ENCODE measurements around the gene RGS21. TPM values are rescaled to one million over a fixed set of nuclear protein-coding genes. Genes with fewer than 3 reads are reported as not detected.

RGS21 gene
- polyA plus RNA-seq, 3 donors = not detected

DNA sequence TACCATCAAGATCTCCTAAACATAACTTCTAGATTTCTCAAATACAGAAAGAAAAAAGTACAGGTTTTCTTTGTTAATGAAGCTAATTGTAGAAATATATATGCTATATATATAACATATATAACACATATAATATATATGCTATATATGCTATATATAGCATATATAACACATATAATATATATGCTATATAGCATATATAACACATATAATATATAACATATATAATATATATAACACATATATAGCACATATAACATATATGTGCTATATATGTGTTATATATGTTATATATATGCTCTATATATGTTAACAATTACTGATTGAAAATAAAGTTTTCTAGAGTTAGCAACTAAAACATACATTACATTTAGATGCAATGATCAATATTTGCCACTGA is 34.8 kb downstream of the RGS21 start:
- Mint-ChIP-seq H3K9me3 (peaks cover 0 to 2% (median 0%) of the 10 kb centered on the region in 7 donors), H3K27me3 (ENCODE audit: low read depth in 3 of 3) (no peaks in the 10 kb centered on the region), H3K27ac (no peak overlapping the region), H3K4me3 (no peak overlapping the region), H3K36me3 (no peaks in the 10 kb centered on the region), H3K4me1 (no peaks in the 10 kb centered on the region)
- DNase-seq = no peak
- Histone ChIP-seq H3K27ac (ENCODE audit: low read depth in 1 of 2, low read length in 2 of 2) (no peak overlapping the region), H3K9me3 (replicated peaks in 1 of 2; ENCODE audit: control insufficient read depth in 1 of 2, insufficient read depth in 1 of 2, low read length in 2 of 2) (no peaks in the 10 kb centered on the region), H3K36me3 (replicated peaks in 1 of 2; ENCODE audit: control insufficient read depth in 1 of 2, insufficient read depth in 2 of 2, low read length in 2 of 2) (no peaks in the 10 kb centered on the region), H3K4me3 (replicated peaks in 1 of 3; ENCODE audit: low read depth in 2 of 3, low read length in 3 of 3) (no peak overlapping the region), H3K9ac (ENCODE audit: insufficient read depth, low read length, poor library complexity, severe bottlenecking) (no peak overlapping the region), H3K79me2 (ENCODE audit: insufficient read depth, low read length) (no peaks in the 10 kb centered on the region), H2AFZ (ENCODE audit: insufficient read depth, low read depth, low read length, poor library complexity, severe bottlenecking) (no peak overlapping the region), H4K20me1 (ENCODE audit: insufficient read depth, low read length) (no peaks in the 10 kb centered on the region), H3K4me1 (ENCODE audit: control insufficient read depth in 1 of 2, insufficient read depth in 2 of 2, low read length in 2 of 2) (no peaks in the 10 kb centered on the region), H3K4me2 (replicated peaks; ENCODE audit: extremely low read depth, low read length, poor library complexity, severe bottlenecking) (no peak overlapping the region), H3K27me3 (ENCODE audit: control insufficient read depth in 2 of 2, insufficient read depth in 2 of 2, low read length in 2 of 2) (no peaks in the 10 kb centered on the region)
- TF ChIP-seq, protein P1, sequence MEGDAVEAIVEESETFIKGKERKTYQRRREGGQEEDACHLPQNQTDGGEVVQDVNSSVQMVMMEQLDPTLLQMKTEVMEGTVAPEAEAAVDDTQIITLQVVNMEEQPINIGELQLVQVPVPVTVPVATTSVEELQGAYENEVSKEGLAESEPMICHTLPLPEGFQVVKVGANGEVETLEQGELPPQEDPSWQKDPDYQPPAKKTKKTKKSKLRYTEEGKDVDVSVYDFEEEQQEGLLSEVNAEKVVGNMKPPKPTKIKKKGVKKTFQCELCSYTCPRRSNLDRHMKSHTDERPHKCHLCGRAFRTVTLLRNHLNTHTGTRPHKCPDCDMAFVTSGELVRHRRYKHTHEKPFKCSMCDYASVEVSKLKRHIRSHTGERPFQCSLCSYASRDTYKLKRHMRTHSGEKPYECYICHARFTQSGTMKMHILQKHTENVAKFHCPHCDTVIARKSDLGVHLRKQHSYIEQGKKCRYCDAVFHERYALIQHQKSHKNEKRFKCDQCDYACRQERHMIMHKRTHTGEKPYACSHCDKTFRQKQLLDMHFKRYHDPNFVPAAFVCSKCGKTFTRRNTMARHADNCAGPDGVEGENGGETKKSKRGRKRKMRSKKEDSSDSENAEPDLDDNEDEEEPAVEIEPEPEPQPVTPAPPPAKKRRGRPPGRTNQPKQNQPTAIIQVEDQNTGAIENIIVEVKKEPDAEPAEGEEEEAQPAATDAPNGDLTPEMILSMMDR (IDR thresholded peaks at IDR 0.05) = no peak
- intact Hi-C loops (cut with micrococcal nuclease) = no loop called here

DNA sequence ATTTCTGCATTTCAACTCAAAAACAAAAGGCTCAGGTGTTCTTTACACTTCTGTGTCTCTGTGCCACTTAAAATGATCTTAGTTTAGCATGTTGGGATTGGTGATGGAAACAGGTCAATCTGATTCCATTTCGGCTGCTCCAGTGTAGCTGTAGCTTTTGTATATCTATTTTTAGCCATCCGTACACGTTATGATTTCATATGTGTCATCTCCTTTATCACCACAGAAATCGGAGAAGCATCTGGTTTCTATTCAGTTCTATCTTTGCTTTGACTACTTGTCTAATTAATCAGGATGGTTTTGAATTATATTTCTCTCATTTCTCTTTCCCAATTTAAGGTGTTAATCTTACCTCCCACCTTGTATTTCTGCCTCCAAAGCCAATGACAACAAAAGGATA is 41.1 kb downstream of the RGS21 start:
- Histone ChIP-seq H3K4me1 (ENCODE audit: control insufficient read depth in 1 of 2, insufficient read depth in 2 of 2, low read length in 2 of 2) (no peaks in the 10 kb centered on the region), H3K36me3 (replicated peaks in 1 of 2; ENCODE audit: control insufficient read depth in 1 of 2, insufficient read depth in 2 of 2, low read length in 2 of 2) (no peaks in the 10 kb centered on the region), H3K9ac (ENCODE audit: insufficient read depth, low read length, poor library complexity, severe bottlenecking) (no peak overlapping the region), H2AFZ (ENCODE audit: insufficient read depth, low read depth, low read length, poor library complexity, severe bottlenecking) (no peak overlapping the region), H4K20me1 (ENCODE audit: insufficient read depth, low read length) (no peaks in the 10 kb centered on the region), H3K79me2 (ENCODE audit: insufficient read depth, low read length) (no peaks in the 10 kb centered on the region), H3K4me2 (replicated peaks; ENCODE audit: extremely low read depth, low read length, poor library complexity, severe bottlenecking) (no peak overlapping the region), H3K4me3 (replicated peaks in 1 of 3; ENCODE audit: low read depth in 2 of 3, low read length in 3 of 3) (no peak overlapping the region), H3K9me3 (replicated peaks in 1 of 2; ENCODE audit: control insufficient read depth in 1 of 2, insufficient read depth in 1 of 2, low read length in 2 of 2) (no peaks in the 10 kb centered on the region), H3K27me3 (ENCODE audit: control insufficient read depth in 2 of 2, insufficient read depth in 2 of 2, low read length in 2 of 2) (no peaks in the 10 kb centered on the region), H3K27ac (ENCODE audit: low read depth in 1 of 2, low read length in 2 of 2) (no peak overlapping the region)
- Mint-ChIP-seq H3K4me3 (no peak overlapping the region), H3K4me1 (no peaks in the 10 kb centered on the region), H3K27me3 (ENCODE audit: low read depth in 3 of 3) (no peaks in the 10 kb centered on the region), H3K9me3 (peaks cover 0 to 2% (median 0%) of the 10 kb centered on the region in 7 donors), H3K36me3 (no peaks in the 10 kb centered on the region), H3K27ac (no peak overlapping the region)
- no peak for DNase-seq
- intact Hi-C loops (cut with micrococcal nuclease) = no loop called here
- WGBS (ENCODE audit: insufficient coverage) = 75% methylated on average over 2 of the region's 4 CpGs
- TF ChIP-seq, protein P1 (IDR thresholded peaks at IDR 0.05) = no peak

All from CD14-positive monocyte (primary cell).